Measurements from ENCODE around the gene ELAVL1.

Gene ELAVL1

GRCh38 chr19:7908742-7909461 is 96.5 kb downstream of the ELAVL1 start:
- no peak for DNase-seq
